GM12891 (cell line): Measurements from ENCODE around the gene TRIM27.

ENCODE experiments used
- POLR2A ChIP-seq: IDR thresholded peaks from 2 replicates; pipeline ENCODE4 v1.6.1; 2011; ENCODE audit warnings: low read depth, low read length, control low read depth
- POLR2AphosphoS5 ChIP-seq: IDR thresholded peaks from 2 replicates; pipeline ENCODE4 v1.6.1; 2011; ENCODE audit warnings: low read depth, low read length, control low read depth
- SPI1 ChIP-seq: IDR thresholded peaks from 2 replicates; pipeline ENCODE4 v1.6.1; 2011; ENCODE audit warnings: low read depth, low read length, control low read depth
- TAF1 ChIP-seq: IDR thresholded peaks from 2 replicates; pipeline ENCODE4 v1.6.1; 2011; ENCODE audit warnings: low read depth, low read length, control low read depth

GRCh38 chr6:28875191-28875747 is 48.5 kb downstream of the TRIM27 start:
- TF ChIP-seq POLR2A: no peak
- no peak for TF ChIP-seq TAF1
- no peak for TF ChIP-seq POLR2AphosphoS5
- TF ChIP-seq SPI1: no peak
